Gastroesophageal sphincter (tissue), 3 donors: Measurements from ENCODE around the gene ADAM22.

Experiments used
- CTCF ChIP-seq, 4 experiments: fragments of 200-600 bp in 2 of 4; fragments of 450-650 bp in 2 of 4; sonication (generic) in 1 of 4; IDR thresholded peaks; one replicate each; pipeline ENCODE4 v1.5.1; 2017 to 2019; ENCODE audit warnings: antibody characterized with exemption in 4 of 4, mild to moderate bottlenecking in 2 of 4, moderate library complexity in 2 of 4
- EP300 ChIP-seq: sonication (generic); formaldehyde crosslinking; IDR thresholded peaks from one replicate; pipeline ENCODE4 v1.6.1; 2017; ENCODE audit warnings: antibody characterized with exemption, mild to moderate bottlenecking
- POLR2A ChIP-seq, 2 donors: fragments of 450-650 bp; IDR thresholded peaks; one replicate each; pipeline ENCODE4 v1.6.1; 2017; ENCODE audit warnings: antibody characterized with exemption in 2 of 2, mild to moderate bottlenecking in 2 of 2, moderate library complexity in 1 of 2
- POLR2AphosphoS5 ChIP-seq: sonication (generic); formaldehyde crosslinking; IDR thresholded peaks from one replicate; pipeline ENCODE4 v1.6.1; 2017; ENCODE audit warnings: antibody characterized with exemption

DNA sequence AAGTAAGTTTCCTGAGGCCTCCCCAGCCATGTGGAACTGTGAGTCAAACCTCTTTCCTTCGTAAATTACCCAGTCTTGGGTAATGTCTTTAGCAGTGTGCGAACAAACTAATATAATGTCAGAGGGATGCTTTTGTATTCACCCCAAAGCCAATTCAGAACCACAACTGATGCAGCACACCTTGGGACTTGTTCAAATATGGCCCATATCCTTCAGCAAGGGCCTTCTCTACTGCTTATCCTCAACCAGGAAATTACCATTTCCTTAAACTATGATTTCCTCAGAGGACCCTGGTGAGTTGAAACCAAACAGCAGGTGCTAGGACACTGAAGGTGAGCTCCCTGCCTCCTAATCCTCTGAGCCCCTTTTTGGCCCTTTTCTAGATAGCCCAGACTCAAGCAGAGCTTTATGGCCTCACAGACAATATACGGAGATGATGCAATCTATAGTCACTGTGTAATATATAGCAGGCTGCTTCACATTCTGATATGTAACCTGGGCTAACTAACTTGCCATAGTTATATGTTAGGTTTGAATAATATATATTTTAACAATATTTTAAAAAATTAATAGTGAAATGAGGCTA, 270.6 kb downstream of the ADAM22 start:
- TF ChIP-seq POLR2A (IDR thresholded peaks at IDR 0.05) (no peak), EP300 (no peak), CTCF (IDR thresholded peaks at IDR 0.05) (no peak), POLR2AphosphoS5 (no peak)
